OCI-LY1 (cell line): ENCODE data around the gene KLF3.

Source experiments
- CTCF ChIP-seq: fragments of 200-600 bp; sonication (generic), shearing (Covaris generic); IDR thresholded peaks from 2 replicates; pipeline ENCODE4 v1.5.1; 2017; ENCODE audit warnings: mild to moderate bottlenecking, antibody characterized with exemption, low read length, moderate library complexity, mixed read lengths
- EZH2 ChIP-seq: fragments of 200-600 bp; sonication (generic), shearing (Covaris generic); IDR thresholded peaks from 2 replicates; pipeline ENCODE4 v1.8.0; 2017; ENCODE audit warnings: borderline replicate concordance, mixed run types, mild to moderate bottlenecking, antibody characterized with exemption, low read length, moderate library complexity, mixed read lengths

DNA sequence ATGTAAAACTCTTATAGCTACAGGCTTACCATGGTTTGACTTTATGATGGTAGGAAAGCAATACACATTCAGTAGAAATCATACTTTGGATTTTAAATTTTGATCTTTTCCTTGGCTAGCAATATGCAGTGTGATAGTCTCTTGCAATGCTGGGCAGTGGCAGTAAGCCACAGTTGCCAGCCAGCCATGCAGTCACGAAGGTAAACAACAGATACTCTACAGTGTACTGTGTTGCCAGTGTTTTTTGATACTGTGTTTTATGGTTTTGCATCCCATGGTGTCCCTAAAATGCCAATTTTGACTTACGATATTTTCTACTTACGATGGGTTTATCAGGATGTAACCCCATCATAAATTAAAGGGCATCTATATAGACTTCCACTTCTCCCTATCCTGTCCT, 24.8 kb upstream of the KLF3 start:
- TF ChIP-seq CTCF (no peak), EZH2 (no peak)
